Neural cell (in vitro differentiated cells): Measurements from ENCODE around the gene BTF3L4. TPM values are rescaled to one million over a fixed set of nuclear protein-coding genes. Genes with fewer than 3 reads are reported as not detected.
"Not testable (repeated sequence)": the region's sequence is repeated elsewhere in the genome, so short reads cannot be mapped to it uniquely, and the experiment has no call there.

ENCODE experiments used
- H2AFZ ChIP-seq: fragments of 200-600, 300-800 bp; sonication (generic), shearing (Covaris generic); 2 replicates; pipeline ENCODE4 v1.6.0; 2014; ENCODE audit warnings: low read depth, mild to moderate bottlenecking, antibody characterized with exemption, low read length, moderate library complexity
- H3F3A ChIP-seq: fragments of 200-600 bp; shearing (Covaris generic); 2 replicates; pipeline ENCODE4 v1.6.1; 2016; ENCODE audit warnings: mild to moderate bottlenecking, moderate library complexity, mixed read lengths, antibody characterized with exemption, low read length; ENCODE audit not compliant: insufficient read depth, poor library complexity, severe bottlenecking
- H3K27ac ChIP-seq: fragments of 200-600, 300-800 bp; sonication (generic), shearing (Covaris generic); 2 replicates; pipeline ENCODE4 v1.5.1; 2014; ENCODE audit warnings: mild to moderate bottlenecking, low read length, moderate library complexity
- H3K27me3 ChIP-seq: fragments of 300-800, 200-600 bp; sonication (generic), shearing (Covaris generic); 2 replicates; pipeline ENCODE4 v1.6.0; 2014; ENCODE audit warnings: mild to moderate bottlenecking, low read depth, low read length, moderate library complexity; ENCODE audit not compliant: insufficient read depth
- H3K36me3 ChIP-seq: fragments of 300-800, 200-600 bp; sonication (generic), shearing (Covaris generic); 2 replicates; pipeline ENCODE4 v1.5.1; 2014; ENCODE audit warnings: mild to moderate bottlenecking, antibody characterized with exemption, low read length, moderate library complexity; ENCODE audit not compliant: insufficient read depth
- H3K4me2 ChIP-seq: fragments of 300-800, 200-600 bp; sonication (generic), shearing (Covaris generic); 2 replicates; pipeline ENCODE4 v1.6.0; 2014; ENCODE audit warnings: mild to moderate bottlenecking, low read length
- H3K4me3 ChIP-seq: fragments of 300-800, 200-600 bp; sonication (generic), shearing (Covaris generic); 2 replicates; pipeline ENCODE4 v1.5.1; 2014; ENCODE audit warnings: mild to moderate bottlenecking, low read length, moderate library complexity
- H3K79me2 ChIP-seq: fragments of 200-600 bp; shearing (Covaris generic); replicated peaks from 2 replicates; pipeline ENCODE4 v1.6.0; 2014; ENCODE audit warnings: mild to moderate bottlenecking, low read length, moderate library complexity; ENCODE audit not compliant: insufficient read depth
- H3K9ac ChIP-seq: fragments of 300-800, 200-600 bp; sonication (generic), shearing (Covaris generic); 2 replicates; pipeline ENCODE4 v1.6.1; 2016; ENCODE audit warnings: mild to moderate bottlenecking, low read length, mixed read lengths
- H3K9me2 ChIP-seq: fragments of 200-600 bp; shearing (Covaris generic); 2 replicates; pipeline ENCODE4 v1.6.1; 2016; ENCODE audit warnings: mild to moderate bottlenecking, low read length, mixed read lengths; ENCODE audit not compliant: insufficient read depth
- H3K9me3 ChIP-seq: fragments of 200-600, 300-800 bp; sonication (generic), shearing (Covaris generic); 2 replicates; pipeline ENCODE4 v1.6.1; 2016; ENCODE audit warnings: mild to moderate bottlenecking, mixed run types, low read length, moderate library complexity, mixed read lengths
- H4K20me1 ChIP-seq: fragments of 200-600 bp; shearing (Covaris generic); 2 replicates; pipeline ENCODE4 v1.6.1; 2016; ENCODE audit warnings: mild to moderate bottlenecking, mixed run types; ENCODE audit not compliant: insufficient read depth
- EP300 ChIP-seq: fragments of 450-650 bp; conservative IDR thresholded peaks from 2 replicates; pipeline ENCODE4 v1.6.1; 2014; ENCODE audit warnings: antibody characterized with exemption, mild to moderate bottlenecking, moderate library complexity; ENCODE audit not compliant: poor library complexity, severe bottlenecking
- EZH2 ChIP-seq: fragments of 200-600, 300-800 bp; shearing (Covaris generic), sonication (generic); IDR thresholded peaks from 2 replicates; pipeline ENCODE4 v1.6.1; 2014; ENCODE audit warnings: antibody characterized with exemption, low read length, borderline replicate concordance, mild to moderate bottlenecking; ENCODE audit not compliant: insufficient read depth, poor library complexity, severe bottlenecking
- MXI1 ChIP-seq: fragments of 450-650 bp; conservative IDR thresholded peaks from 2 replicates; pipeline ENCODE4 v1.6.1; 2014; ENCODE audit warnings: antibody characterized with exemption, mild to moderate bottlenecking; ENCODE audit not compliant: poor library complexity, severe bottlenecking
- RAD21 ChIP-seq: fragments of 450-650 bp; conservative IDR thresholded peaks from 2 replicates; pipeline ENCODE4 v1.6.1; 2014; ENCODE audit warnings: antibody characterized with exemption, mild to moderate bottlenecking, moderate library complexity
- SMC3 ChIP-seq: fragments of 450-650 bp; conservative IDR thresholded peaks from 2 replicates; pipeline ENCODE4 v1.6.1; 2014; ENCODE audit warnings: antibody characterized with exemption, mild to moderate bottlenecking, moderate library complexity; ENCODE audit not compliant: poor library complexity
- TAF1 ChIP-seq: IDR thresholded peaks from 2 replicates; pipeline ENCODE4 v1.6.1; 2012; ENCODE audit warnings: low read depth
- polyA plus RNA-seq: library from polyadenylated mRNA; depleted of rRNA; stranded (reverse); fragments of >200 nt; gene quantifications from 2 replicates; pipeline ENCODE4 v1.2.3, GENCODE V29; 2014
- TF ChIP-seq, protein P1 (sequence below): fragments of 450-650 bp; IDR thresholded peaks from 2 replicates; pipeline ENCODE4 v1.5.1; 2014; ENCODE audit warnings: antibody characterized with exemption, mild to moderate bottlenecking, moderate library complexity; ENCODE audit not compliant: poor library complexity, severe bottlenecking

BTF3L4 gene
- polyA plus RNA-seq, 1 donor from 2014 or later, result 355 TPM

DNA sequence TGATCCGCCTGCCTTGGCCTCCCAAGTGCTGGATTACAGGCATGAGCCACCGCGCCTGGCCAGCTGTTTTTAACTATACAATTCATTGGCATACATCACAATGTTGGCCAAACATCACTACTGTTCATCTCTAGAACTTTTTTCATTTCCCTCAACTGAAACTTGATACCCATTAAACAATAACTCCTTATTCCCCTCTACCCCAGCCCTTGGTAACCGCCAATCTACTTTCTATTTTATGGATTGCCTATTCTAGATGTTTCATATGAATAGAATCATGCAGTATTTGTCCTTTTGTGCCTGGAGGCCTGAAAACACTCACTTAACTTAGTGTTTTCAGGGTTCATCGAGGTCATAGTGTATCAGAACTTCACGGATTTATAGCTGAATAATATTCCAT lies 16.2 kb downstream of the BTF3L4 start:
- Histone ChIP-seq H3F3A (no peaks in the 10 kb centered on the region), H2AFZ (no peak overlapping the region), H3K9me3 (no peaks in the 10 kb centered on the region), H4K20me1 (no peaks in the 10 kb centered on the region), H3K4me2 (no peak overlapping the region), H3K4me3 (no peak overlapping the region), H3K9me2 (no peaks in the 10 kb centered on the region), H3K27ac (no peak overlapping the region), H3K79me2 (peaks cover 15% of the 10 kb centered on the region), H3K9ac (no peak overlapping the region), H3K27me3 (no peaks in the 10 kb centered on the region), H3K36me3 (peaks cover 8% of the 10 kb centered on the region)
- TF ChIP-seq TAF1 (no peak), MXI1 (no peak), EZH2 (no peak), EP300 (no peak), SMC3 (no peak), RAD21 (no peak)
- TF ChIP-seq, protein P1, sequence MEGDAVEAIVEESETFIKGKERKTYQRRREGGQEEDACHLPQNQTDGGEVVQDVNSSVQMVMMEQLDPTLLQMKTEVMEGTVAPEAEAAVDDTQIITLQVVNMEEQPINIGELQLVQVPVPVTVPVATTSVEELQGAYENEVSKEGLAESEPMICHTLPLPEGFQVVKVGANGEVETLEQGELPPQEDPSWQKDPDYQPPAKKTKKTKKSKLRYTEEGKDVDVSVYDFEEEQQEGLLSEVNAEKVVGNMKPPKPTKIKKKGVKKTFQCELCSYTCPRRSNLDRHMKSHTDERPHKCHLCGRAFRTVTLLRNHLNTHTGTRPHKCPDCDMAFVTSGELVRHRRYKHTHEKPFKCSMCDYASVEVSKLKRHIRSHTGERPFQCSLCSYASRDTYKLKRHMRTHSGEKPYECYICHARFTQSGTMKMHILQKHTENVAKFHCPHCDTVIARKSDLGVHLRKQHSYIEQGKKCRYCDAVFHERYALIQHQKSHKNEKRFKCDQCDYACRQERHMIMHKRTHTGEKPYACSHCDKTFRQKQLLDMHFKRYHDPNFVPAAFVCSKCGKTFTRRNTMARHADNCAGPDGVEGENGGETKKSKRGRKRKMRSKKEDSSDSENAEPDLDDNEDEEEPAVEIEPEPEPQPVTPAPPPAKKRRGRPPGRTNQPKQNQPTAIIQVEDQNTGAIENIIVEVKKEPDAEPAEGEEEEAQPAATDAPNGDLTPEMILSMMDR, result no peak

DNA sequence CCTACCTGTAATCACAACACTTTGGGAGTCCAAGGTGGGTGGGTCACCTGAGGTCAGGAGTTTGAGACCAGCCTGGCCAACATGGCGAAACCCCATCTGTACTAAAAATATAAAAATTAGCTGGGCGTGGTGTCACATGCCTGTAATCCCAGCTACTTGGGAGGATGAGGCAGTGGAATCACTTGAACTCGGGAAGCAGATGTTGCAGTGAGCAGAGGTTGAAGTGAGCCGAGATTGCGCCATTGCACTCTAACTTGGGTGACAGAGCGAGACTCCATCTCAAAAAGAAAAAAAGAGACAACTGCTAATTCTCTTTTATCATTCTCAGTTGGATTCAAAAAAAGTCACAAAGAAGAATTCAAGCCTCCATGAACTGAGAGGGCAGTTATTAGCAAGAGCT lies 21.2 kb downstream of the BTF3L4 start:
- not testable (repeated sequence) for H4K20me1 ChIP-seq, H3K36me3 ChIP-seq, H3K9me3 ChIP-seq, H3K4me2 ChIP-seq, H3K27me3 ChIP-seq, H3K9me2 ChIP-seq, H3K4me3 ChIP-seq, H3K9ac ChIP-seq, H2AFZ ChIP-seq, H3F3A ChIP-seq
- Histone ChIP-seq H3K27ac (peak overlapping the region; percentile 68), H3K79me2 (peaks cover 20% of the 10 kb centered on the region)

DNA sequence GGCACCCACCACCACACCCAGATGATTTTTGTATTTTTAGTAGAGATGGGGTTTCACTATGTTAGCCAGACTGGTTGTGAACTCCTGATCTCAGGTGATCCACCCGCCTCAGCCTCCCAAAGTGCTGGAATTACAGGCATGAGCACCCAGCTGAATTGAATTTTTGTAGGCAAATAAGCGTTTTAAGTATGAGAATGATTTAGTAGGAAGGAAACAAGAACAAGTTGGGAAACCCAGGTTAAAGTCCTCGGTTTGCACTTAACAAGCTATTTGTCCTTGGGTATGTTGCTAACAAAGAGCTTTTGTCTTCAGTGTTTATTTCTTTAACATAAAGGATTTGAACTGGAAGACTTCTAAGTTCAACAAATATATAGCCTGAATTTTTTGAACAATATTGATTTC lies 23.9 kb downstream of the BTF3L4 start:
- no peak for TF ChIP-seq RAD21
- no peak for TF ChIP-seq MXI1
- no peak for TF ChIP-seq EP300
- Histone ChIP-seq H3K4me2 (no peak overlapping the region), H3K9me2 (no peaks in the 10 kb centered on the region), H2AFZ (no peak overlapping the region), H3K36me3 (no peaks in the 10 kb centered on the region), H3K9ac (no peak overlapping the region), H3K9me3 (no peaks in the 10 kb centered on the region), H3K27me3 (no peaks in the 10 kb centered on the region), H3K27ac (no peak overlapping the region), H4K20me1 (no peaks in the 10 kb centered on the region), H3K79me2 (peaks cover 18% of the 10 kb centered on the region), H3K4me3 (no peak overlapping the region), H3F3A (no peaks in the 10 kb centered on the region)

DNA sequence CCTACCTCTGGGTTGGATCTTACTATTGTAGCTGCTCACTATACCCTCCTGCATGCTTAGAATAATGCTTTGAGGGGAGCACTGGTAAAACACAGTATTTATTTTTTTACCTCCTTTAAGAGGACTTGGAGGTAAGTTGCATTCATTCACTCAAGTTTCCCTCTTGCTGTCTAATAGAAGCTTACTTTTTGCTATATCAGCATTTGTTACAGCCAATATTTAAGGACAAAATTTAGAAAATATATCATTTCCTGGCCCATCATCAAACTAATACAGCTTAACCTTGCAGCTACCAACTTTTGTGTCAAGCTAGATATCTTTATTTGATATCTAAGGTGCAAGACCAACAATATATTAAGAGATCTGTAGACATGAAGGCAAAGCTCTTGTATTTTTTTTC lies 31.8 kb downstream of the BTF3L4 start:
- H3F3A ChIP-seq, H3K27me3 ChIP-seq, H3K9ac ChIP-seq, H2AFZ ChIP-seq, H3K27ac ChIP-seq, H4K20me1 ChIP-seq, H3K79me2 ChIP-seq, H3K4me2 ChIP-seq, H3K9me2 ChIP-seq, H3K9me3 ChIP-seq, H3K4me3 ChIP-seq: not testable (repeated sequence)
- peaks cover 11% of the 10 kb centered on the region for H3K36me3 ChIP-seq

DNA sequence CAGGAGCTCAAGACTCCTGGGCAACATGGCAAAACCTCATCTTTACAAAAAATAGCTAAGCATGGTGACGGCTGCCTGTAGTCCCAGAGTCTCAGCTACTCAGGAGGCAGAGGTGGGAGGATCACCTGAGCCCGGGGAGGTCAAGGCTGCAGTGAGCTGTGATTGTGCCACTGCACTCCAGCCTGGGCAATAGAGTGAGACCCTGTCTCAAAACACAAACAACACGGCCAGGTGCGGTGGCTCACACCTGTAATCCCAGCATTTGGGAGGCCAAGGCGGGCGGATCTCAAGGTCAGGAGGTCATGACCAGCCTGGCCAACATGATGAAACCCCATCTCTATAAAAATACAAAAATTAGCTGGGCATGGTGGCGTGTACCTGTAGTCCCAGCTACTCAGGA lies 38.2 kb downstream of the BTF3L4 start:
- H3K9ac ChIP-seq, H3K9me2 ChIP-seq, H3K4me3 ChIP-seq, H3K27ac ChIP-seq, H3K4me2 ChIP-seq, H4K20me1 ChIP-seq, H3F3A ChIP-seq, H3K9me3 ChIP-seq, H3K79me2 ChIP-seq, H2AFZ ChIP-seq, H3K27me3 ChIP-seq: not testable (repeated sequence)
- peaks cover 11% of the 10 kb centered on the region for H3K36me3 ChIP-seq
